Fibroblast of gingiva (primary cell): ENCODE measurements around the gene TMC2.
A peak's percentile ranks its signal among the peaks of the same experiment; 100 is the strongest.

Experiments
- DNase-seq: peaks from one replicate; pipeline ENCODE4 v3.0.0-alpha.2; 2011; ENCODE audit warnings: low read depth

Gene TMC2

DNA sequence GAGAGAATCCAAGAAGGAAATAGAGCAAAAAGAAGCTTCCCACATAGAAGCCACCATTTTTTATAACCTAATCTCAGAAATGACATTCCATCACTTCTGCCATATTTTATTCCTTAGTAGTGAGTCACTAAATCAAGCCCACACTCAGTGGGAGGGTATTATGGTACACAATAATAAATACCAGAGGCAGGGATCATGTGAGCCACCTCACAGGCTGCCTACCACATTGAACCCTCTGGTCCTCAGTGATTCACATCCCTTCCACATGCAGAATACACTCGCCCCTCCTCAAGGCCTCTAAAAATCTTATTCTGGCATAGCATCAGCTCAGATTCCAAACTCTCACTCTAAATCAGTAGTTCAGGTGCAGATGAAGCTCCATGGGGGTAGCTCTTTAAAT is 49.4 kb downstream of the TMC2 start:
- DNase-seq = peak; percentile 6

DNA sequence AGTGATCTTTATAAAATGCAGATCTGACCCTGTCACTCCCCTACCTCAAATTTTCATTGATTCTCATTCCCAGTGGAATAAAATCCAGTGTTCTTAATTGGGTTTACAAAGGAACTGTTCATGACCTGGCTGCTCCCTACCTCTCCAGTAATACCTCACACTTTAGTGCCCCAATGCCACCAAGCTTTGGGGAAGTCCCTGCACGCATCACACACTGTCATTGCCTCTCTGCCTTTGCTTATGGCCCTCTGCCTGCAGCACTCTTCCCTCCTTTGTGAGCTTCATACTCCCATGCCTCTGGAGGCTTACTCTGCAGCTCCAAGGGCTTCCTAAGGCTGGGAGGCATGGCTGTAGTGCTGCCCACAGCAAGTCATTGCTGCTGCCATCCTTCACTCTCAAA is 57.4 kb downstream of the TMC2 start:
- no peak for DNase-seq

DNA sequence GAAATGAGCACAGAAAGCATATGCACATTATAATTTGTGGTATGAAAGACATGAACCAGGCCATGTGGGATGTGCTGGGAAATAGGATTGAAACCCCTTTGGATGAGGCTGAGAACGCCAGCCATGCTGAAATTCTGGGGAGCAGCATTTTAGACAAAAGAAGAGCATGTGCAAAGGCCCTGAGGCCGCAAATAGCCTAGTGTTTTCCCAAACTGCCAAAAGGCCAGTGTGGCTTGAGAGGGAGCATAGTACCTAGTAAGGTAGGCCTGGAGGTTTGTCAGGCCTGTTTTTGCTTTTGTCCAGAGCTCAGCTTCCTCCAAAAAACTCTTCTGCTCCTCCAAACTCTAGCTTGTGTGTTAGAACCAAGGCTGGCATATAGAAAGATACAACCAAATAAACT is 58.7 kb downstream of the TMC2 start:
- DNase-seq = no peak

DNA sequence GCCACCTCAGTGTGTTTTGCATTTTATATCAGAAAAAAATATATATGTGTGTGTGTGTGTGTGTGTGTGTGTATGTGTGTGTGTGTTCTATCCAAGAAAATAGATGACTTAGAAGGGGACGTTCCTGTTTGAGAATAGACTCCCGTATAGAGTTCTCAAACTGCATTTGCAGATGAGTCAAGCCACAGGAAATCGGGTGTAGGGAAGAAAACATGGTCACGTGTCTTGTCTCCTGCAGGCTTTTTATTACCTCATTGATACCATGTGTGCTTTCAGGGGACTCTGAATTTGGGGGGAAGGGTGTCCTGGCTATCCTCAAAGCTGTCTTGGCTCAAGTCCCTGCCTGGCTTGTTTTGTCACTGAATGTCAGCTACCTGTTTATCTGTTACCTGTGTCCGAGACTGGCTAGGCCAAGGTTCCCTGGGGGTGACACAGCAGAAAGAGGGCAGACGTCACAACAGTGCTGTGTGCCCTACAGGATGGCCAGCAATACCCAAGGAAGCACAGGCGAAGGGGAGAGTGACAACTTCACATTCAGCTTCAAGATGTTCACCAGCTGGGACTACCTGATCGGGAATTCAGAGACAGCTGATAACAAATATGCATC is 60.4 kb downstream of the TMC2 start:
- DNase-seq = no peak

DNA sequence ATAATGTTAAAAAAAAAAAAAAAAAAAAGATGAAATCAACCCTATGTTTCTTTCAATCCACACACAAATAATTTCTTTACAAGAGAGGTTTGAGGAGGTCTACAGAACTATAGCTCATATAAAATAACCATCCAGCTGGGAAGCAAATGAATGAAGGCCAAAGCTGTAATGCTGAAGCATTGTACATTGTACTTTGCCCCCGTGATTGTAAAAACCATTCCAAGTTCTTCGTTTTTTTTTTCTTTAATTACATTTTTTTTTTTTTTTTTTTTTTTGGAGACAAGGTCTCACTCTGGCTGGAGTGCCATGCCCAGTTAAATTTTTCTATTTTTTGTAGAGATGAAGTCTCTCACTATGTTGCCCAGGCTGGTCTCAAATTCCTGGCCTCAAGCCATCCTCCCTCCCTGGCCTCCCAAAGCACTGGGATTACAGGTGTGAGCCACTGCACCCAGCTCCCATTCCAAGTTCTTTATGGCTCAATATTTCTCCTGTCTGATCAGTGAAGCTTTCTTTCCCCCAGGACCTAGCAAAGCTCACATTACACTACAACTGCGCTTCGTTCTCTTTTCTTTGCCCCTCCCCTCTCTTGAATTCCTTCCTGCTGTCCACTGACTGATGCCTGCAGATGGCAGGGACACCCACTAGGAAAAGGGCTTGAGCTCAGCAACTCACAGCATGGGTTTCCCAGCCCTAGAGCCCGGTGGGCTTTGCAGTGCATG is 63.1 kb downstream of the TMC2 start:
- no peak for DNase-seq

DNA sequence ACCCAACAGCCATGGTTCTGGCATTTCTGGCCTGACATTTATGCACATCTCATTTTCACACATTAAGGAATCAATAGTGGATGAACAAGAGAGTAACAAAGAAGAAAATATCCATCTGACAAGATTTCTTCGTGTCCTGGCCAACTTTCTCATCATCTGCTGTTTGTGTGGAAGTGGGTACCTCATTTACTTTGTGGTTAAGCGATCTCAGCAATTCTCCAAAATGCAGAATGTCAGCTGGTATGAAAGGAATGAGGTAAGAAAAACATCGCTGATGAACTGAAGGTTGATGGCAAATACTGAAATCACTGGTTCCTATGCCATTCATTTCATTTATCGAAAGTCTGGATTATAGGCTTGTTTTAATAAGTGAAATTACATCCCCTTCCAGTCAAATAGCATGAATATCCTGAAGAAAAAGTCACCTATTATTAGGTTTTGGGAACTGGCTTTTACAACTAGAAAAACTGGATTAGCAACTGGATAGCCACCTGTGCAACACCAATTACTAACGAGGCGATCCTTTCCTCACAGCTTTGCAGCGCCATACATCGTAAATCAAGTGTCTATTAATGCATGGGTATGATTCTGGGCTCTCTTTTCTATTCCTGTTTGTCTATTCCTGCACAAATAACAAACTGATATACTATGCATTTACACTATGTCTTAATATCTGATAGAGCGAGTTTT is 65.8 kb downstream of the TMC2 start:
- DNase-seq = peak; percentile 9

DNA sequence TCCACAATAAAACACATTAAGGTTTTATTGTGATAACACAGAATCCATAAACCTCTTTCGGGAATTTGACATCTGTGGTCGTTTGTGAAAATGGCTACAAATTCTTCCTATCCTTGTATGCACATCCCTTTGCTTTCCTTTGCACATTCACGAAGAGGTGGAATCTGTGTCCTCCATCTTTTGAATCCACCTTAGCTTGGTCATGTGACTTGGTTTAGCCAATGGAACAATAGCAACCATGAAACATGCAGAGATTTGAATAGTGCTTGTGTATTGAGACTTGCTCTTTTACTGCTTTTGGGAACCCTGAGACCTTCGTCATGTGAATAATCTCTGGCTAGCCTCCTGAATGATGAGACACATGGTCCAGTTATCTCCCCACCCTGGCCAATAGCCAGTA is 66.4 kb downstream of the TMC2 start:
- DNase-seq = no peak

DNA sequence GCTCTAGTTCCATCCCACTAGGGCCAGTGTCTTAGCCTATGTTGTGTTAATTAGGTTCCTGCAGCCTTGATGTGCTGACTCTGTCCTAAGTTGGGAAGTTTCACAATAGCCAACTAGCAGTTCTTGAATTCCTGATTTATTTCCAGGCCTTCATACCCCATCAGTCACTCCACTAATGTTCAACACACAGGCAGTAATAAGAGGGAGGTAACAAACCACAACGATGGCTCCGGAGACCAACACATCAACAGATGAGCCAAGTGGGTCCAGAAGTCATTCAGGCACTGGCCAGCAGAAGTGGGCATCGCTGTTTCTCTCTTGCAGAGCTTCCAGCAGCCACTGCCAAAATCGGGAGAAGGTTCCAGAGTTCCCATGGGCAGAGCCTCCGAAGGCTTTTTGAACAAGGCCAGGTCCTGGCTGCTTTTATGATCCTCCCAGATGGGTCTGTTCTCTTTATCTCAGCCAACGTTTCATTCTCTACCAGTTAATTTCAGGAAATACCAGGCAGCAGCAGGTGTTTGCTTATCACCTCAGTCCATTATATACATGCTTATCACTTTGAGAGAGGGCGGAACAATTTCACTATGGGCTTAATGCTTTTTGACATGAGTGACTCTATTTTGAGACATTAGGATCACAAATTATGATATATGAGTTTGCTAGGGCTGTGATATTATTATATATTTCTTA is 67.6 kb downstream of the TMC2 start:
- DNase-seq = peak; percentile 46

DNA sequence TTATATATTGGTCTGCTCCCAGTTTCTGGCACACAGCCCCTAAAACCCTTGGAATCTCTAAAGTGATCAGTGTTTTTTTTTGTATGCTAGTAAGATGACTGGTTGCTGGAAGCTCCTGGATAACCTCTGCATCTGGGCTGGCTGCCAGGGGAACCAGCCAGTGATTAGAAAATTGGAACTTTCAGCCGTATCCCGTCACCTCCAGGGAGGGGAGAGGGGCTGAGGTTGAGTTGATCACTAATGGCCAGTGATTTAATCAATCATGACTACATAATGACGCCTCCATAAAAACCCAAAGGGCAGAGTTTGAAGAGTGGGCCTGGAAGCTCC is 68.1 kb downstream of the TMC2 start:
- no peak for DNase-seq

DNA sequence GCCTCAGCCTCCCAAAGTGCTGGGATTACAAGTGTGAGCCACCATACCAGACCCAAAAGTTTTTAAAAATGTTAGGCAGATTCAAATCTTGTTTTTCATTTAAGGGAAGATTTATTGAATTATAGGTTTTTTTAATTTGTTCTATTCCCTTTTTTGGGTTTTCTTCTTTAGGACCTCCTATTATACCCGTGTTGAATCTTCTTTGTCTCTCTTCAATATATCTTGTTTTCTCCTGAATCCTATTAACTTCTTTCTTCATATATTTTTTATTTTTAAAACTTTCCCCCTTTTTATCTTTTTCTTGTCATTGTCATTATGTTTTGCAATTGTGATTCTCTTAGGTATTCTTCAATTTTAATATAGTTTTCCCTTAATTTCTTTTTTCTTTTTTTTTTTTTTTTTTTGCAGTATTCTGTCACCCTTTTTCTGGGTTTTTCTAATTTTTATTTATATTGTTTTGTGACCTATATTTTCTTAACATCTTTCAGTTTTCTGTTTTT is 70.2 kb downstream of the TMC2 start:
- no peak for DNase-seq

DNA sequence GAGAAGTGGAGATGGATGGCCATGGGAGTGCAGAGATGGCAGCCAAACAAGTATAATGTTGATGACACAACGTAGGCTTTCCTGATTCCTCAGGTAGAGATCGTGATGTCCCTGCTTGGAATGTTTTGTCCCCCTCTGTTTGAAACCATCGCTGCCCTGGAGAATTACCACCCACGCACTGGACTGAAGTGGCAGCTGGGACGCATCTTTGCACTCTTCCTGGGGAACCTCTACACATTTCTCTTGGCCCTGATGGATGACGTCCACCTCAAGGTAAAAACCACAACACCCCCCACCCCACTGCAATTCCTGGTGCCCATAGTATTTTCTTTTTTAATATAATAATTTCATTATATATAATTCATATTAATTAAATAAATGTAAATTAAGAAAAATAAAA is 74.0 kb downstream of the TMC2 start:
- DNase-seq = no peak

DNA sequence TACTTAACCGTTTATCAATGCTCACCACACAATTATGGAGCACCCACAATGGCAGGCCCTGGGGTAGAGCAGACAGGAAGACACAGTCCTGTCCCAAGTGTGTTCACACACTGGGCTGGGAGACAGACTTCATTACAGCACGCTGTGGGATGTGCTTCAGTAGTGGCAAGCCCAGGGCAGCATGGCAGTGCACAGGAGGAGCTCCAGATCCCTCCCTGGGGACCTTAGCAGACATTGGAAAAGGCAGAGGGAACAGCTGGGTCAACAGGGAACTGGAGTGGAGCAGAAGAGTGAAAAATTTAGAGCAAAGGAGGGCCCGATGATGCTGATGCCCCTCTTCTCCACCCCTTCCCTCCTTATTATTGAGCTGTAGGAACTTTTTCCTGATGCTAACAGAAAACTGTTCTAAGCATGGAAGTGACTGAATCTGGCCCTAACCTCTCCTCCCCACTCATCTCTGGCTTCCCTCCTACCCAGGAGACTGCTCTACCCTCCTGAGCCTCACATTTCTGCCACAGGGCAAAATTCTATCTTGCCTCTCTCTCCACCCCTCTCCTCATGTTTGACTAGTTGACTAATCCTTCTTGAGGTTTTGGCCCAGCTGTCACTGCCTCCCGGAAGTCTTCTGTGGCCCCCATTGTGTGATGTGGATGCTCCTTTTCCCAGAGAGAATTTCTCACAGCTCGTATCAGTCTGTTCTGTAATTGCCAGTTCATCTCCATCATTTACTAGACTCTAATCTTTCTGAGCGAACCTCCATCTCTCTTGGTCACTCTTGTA is 74.8 kb downstream of the TMC2 start:
- DNase-seq = no peak

DNA sequence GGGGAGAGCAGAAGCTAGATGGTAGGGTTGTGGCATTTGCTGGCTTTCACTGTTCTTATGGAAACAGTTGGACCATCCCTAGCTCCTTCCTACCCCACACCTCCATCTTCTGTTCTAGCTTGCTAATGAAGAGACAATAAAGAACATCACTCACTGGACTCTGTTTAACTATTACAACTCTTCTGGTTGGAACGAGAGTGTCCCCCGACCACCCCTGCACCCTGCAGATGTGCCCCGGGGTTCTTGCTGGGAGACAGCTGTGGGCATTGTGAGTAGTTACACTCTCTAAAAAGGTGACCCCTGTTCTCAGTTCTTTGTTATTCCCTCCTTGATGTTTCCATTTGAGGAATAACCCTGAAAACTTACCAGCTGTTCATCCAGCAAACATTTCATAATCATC is 75.7 kb downstream of the TMC2 start:
- DNase-seq = no peak

DNA sequence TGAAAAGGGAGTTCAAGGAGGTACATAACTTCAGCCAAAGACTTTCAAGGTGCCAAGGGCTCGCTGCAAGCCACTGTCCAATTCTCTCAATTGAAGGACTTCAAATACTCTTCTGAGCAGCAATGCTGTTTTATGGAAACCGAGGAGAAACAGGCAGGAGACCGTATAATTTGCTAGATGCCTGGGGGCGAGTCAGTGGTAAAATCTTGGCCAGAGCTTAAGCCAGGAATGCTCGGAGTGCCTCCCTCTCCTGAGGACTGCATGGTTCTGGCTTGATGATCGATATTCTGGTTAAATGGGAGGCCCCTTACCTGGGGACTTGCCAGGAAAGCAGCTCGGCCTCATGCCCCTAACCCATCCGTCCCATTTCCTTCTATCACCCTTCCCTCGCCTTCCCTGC is 80.3 kb downstream of the TMC2 start:
- no peak for DNase-seq

DNA sequence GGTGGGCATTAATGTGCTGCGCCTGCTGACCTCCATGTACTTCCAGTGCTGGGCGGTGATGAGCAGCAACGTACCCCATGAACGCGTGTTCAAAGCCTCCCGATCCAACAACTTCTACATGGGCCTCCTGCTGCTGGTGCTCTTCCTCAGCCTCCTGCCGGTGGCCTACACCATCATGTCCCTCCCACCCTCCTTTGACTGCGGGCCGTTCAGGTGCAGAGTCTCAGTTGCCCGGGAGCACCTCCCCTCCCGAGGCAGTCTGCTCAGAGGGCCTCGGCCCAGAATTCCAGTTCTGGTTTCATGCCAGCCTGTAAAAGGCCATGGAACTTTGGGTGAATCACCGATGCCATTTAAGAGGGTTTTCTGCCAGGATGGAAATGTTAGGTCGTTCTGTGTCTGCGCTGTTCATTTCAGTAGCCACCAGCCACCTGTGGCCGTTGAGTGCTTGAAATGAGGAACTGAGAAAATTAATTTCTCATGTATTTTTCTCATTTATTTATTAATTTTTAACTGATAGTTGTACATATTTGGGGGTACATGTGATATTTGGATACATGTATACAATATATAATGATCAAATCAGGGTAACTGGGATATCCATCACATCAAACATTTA is 80.8 kb downstream of the TMC2 start:
- DNase-seq = no peak

DNA sequence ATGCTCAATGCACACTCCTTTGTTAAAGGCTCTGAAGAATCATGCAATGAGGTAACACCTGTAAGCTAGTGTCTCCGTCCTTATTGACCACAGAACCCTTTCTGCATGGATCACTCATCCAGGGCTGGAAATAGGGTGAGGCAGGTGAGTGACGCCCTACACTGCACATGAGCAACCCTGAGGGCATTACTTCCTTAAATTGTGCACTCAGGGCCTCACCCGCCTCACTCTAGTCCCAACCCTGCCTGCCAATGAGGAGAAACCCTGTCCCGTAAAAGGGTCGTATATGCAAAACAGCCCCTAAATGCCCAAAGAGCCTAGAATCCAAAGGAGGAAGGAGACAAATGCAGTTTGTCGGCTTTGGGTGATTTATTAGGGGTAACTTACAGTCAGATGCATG is 82.4 kb downstream of the TMC2 start:
- no peak for DNase-seq

DNA sequence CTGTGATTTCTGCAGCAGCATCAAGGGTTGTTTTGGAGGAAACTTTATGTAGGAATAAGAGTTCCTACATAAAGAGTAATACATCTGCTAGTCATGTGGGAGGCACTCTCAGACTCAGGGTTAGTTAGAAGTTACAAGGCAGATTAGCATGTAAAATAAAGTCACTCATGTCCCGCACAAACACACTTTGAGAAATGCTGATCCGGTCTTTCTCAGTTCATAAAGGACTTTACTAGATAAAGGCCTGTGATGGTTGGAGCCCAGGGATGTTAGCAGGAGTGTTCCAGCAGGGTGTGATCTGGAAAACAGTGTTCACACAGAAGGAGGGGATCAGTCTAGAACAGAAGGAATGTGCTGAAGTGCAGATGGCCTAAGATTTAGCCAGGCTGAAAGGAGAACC is 83.0 kb downstream of the TMC2 start:
- no peak for DNase-seq

DNA sequence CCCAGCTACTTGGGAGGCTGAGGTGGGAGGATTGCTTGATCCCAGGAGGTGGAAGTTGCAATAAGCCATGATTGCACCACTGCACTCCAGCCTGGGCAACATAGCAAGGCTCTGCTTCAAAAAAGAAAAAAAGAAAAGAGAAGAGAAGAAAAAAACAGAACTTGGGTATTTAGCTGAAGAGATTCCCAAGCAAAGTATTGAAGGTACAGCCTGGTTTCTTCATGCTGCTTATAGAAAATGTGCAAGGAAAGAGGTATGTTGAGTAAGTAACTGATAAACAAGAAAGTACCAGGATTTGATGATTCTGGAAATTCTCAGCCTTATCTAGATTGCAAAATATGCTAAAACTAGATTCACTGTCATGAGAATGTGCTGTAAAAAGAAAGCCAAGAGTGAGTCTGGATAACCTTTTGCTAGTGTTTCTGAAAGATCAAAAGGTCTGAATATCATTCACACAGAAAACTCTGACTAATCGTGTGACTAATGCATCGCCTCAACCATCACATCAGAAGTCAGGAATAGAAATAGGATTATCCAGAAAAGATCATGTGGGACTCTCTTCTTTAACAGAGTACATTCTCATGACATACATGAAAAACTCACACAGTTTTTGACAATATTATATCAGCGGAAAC is 83.7 kb downstream of the TMC2 start:
- DNase-seq = no peak

DNA sequence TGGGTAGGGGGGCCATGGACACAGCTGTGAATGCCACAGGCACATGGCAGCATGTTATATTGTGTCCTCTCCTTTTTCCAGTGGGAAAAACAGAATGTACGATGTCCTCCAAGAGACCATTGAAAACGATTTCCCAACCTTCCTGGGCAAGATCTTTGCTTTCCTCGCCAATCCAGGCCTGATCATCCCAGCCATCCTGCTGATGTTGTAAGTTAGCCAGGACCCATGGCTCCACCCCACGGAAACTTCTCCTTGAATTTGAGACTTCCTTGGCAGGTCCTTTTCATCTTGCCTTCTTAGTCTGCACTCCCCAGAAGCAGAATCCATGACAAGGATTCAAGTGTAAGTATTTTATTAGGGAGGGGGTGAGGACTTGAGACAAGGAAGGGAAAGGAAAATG is 87.8 kb downstream of the TMC2 start:
- DNase-seq = peak; percentile 65

DNA sequence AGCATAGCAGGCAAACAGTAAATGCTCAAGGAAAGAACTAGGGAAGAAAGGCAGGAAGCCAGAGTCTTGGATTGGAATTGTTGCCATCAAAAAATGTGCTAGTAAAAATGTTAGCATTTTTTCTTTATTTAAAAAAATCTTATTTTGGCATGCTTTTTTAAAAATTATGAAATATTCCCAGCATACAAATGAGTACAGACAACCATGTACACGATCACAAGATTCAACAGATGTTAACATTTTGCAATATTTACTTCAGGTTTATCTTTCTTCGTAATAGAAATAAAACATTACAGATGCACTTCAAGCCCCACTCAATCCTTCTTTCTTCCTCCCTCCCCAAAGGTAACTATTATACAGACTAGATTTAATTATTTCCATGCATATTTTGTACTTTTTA is 88.7 kb downstream of the TMC2 start:
- DNase-seq = peak; percentile 57

DNA sequence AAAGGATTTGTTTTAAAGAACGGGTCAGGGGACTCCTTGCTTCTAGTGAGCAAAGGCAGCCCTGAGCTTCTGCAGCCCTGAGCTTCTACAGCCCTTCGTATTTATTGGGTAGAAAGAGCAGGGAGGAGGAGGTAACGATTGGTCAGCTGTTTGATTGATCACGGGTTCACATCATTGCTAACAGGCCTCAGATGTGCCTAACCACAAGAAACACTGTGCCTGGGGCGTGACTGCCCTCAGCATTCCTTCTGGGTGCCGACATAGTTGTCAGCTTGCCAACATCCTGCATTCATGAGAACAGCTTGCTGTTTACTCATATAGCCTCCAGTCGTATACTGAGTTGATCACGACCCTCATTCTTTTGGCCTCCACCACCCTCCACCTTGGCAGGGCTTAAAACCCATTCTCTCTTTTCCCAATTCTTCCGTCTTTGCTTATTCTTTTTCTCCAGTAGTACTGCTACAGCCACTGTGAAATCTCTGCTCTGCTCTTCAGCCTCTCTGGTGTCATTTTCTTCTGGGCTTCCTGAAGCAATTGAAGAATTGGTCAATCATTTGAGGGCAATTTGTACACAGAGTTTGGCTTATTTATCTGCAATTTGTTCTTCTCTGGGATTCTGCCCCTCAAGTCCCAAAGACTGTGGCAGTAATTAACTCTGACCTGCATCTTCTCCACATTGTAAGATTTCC is 90.6 kb downstream of the TMC2 start:
- DNase-seq = peak; percentile 82
